Thoracic aorta (tissue), 2 donors: ENCODE measurements around the gene MYL7. TPM values are rescaled to one million over a fixed set of nuclear protein-coding genes. Genes with fewer than 3 reads are reported as not detected.

Experiments
- ATAC-seq: fragments of 150-250 bp; one replicate; pipeline ENCODE4 v1.8.0; 2017; ENCODE audit warnings: low read depth; ENCODE audit not compliant: insufficient number of reproducible peaks, low FRiP score
- DNase-seq: peaks from one replicate; pipeline ENCODE4 v3.0.0-alpha.2; 2020; ENCODE audit warnings: low spot score
- H3K27ac ChIP-seq, 2 donors: fragments of 200-600 bp; sonication (generic); 1 replicate in 1 of 2; 2 replicates in 1 of 2; pipeline ENCODE4 v1.5.1; 2016; ENCODE audit warnings: mild to moderate bottlenecking in 2 of 2, moderate library complexity in 2 of 2
- H3K27me3 ChIP-seq: fragments of 200-600 bp; sonication (generic); replicated peaks from 2 replicates; pipeline ENCODE4 v1.6.0; 2016; ENCODE audit warnings: mild to moderate bottlenecking; ENCODE audit not compliant: insufficient read depth
- H3K36me3 ChIP-seq: fragments of 200-600 bp; sonication (generic); one replicate; pipeline ENCODE4 v1.5.1; 2016
- H3K4me1 ChIP-seq, 2 donors: fragments of 200-600 bp; sonication (generic); 1 replicate in 1 of 2; 2 replicates in 1 of 2; pipeline versions ENCODE4 v1.5.1 to v1.6.0; 2016; ENCODE audit warnings: low read depth in 2 of 2, mild to moderate bottlenecking in 1 of 2; ENCODE audit not compliant: control insufficient read depth in 1 of 2
- H3K4me3 ChIP-seq: fragments of 200-600 bp; sonication (generic); 2 replicates; pipeline ENCODE4 v1.5.1; 2016; ENCODE audit warnings: mild to moderate bottlenecking
- H3K9me3 ChIP-seq: fragments of 200-600 bp; sonication (generic); 2 replicates; pipeline ENCODE4 v1.5.1; 2016
- CTCF ChIP-seq: fragments of 200-600 bp; sonication (generic); IDR thresholded peaks from one replicate; pipeline ENCODE4 v1.5.1; 2019; ENCODE audit warnings: antibody characterized with exemption
- total RNA-seq, 2 donors: library from RNA; depleted of rRNA; stranded (reverse); fragments of >200 nt; gene quantifications; one replicate each; pipeline versions ENCODE4 v1.1.0 to v1.2.3, GENCODE V29; 2016

Gene MYL7
- total RNA-seq, 2 donors from 2014 or later: not detected

GRCh38 chr7:44145969-44146911, 5.1 kb upstream of the MYL7 start:
- no peak for TF ChIP-seq CTCF
- H3K4me3 ChIP-seq: peak overlapping the region; percentile 74
- no peak for ATAC-seq
- H3K27ac ChIP-seq: no peak overlapping the region
- no peaks in the 10 kb centered on the region for H3K9me3 ChIP-seq
- H3K36me3 ChIP-seq: no peaks in the 10 kb centered on the region
- H3K27me3 ChIP-seq: no peaks in the 10 kb centered on the region
- peak; percentile 48 for DNase-seq
- H3K4me1 ChIP-seq: peaks cover 6 to 14% of the 10 kb centered on the region in 2 donors

- Histone ChIP-seq H3K4me1 (peaks cover 6 to 14% of the 10 kb centered on the region in 2 donors), H3K36me3 (no peaks in the 10 kb centered on the region), H3K4me3 (peak overlapping the region; percentile 74), H3K9me3 (no peaks in the 10 kb centered on the region), H3K27ac (no peak overlapping the region), H3K27me3 (no peaks in the 10 kb centered on the region)
- DNase-seq (no peak), ATAC-seq (no peak)
- TF ChIP-seq CTCF: no peak
Measured at GRCh38 chr7:44145479-44145968, 4.4 kb upstream of the MYL7 start.

GRCh38 chr7:44144968-44145478, 3.9 kb upstream of the MYL7 start:
- Histone ChIP-seq H3K36me3 (no peaks in the 10 kb centered on the region), H3K27me3 (no peaks in the 10 kb centered on the region), H3K4me3 (peak overlapping the region; percentile 74), H3K9me3 (no peaks in the 10 kb centered on the region), H3K27ac (no peak overlapping the region), H3K4me1 (peaks cover 6 to 14% of the 10 kb centered on the region in 2 donors)
- no peak for TF ChIP-seq CTCF
- DNase-seq: no peak
- ATAC-seq: no peak

- Histone ChIP-seq H3K36me3 (no peaks in the 10 kb centered on the region), H3K27me3 (no peaks in the 10 kb centered on the region), H3K9me3 (no peaks in the 10 kb centered on the region), H3K27ac (no peak overlapping the region), H3K4me3 (no peak overlapping the region), H3K4me1 (peaks cover 6 to 14% of the 10 kb centered on the region in 2 donors)
- no peak for ATAC-seq
- no peak for TF ChIP-seq CTCF
- DNase-seq: no peak
Measured at GRCh38 chr7:44144426-44144967, 3.4 kb upstream of the MYL7 start.

DNA sequence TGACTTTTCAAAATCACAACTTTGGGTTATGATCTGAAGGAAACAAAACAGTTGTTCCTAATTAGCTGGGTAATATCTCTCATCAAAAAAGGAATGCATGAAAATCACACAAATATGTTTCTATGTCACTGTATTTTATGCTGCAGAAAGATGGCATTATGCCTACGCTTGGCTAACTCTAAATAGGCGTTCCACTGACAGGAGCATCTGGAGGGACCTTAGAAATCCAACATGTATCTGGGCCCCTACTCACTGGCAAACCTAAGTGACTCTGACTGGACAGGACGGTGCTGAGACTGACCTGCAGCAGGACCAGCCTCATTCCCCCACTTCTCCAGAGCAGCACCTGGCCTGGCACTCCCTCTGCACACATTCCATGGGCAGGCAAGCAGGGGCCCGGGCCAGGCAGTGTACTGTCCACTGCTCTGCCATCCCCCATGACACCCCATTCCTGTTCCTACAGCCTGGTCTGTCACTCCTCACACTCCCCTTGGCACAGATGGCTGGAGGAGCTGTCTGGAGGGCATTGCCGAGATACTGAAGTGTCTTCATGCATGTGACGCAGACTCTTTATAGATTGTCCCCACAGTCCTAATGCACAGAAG, 2.6 kb upstream of the MYL7 start:
- no peak for DNase-seq

More for the DNA sequence above, 2.6 kb upstream of the MYL7 start:
- H3K27me3 ChIP-seq: no peaks in the 10 kb centered on the region
- H3K4me1 ChIP-seq: peaks cover 6 to 14% of the 10 kb centered on the region in 2 donors
- no peak overlapping the region for H3K4me3 ChIP-seq
- TF ChIP-seq CTCF: no peak
- H3K9me3 ChIP-seq: no peaks in the 10 kb centered on the region
- H3K36me3 ChIP-seq: no peaks in the 10 kb centered on the region
- no peak overlapping the region for H3K27ac ChIP-seq
- ATAC-seq: no peak
